Measurements from ENCODE around the gene LAMA5.

GRCh38 chr20:62386383-62387218 is 19.5 kb upstream of the LAMA5 start, which contains the start of gene RPS21:
- TF ChIP-seq, protein P1, sequence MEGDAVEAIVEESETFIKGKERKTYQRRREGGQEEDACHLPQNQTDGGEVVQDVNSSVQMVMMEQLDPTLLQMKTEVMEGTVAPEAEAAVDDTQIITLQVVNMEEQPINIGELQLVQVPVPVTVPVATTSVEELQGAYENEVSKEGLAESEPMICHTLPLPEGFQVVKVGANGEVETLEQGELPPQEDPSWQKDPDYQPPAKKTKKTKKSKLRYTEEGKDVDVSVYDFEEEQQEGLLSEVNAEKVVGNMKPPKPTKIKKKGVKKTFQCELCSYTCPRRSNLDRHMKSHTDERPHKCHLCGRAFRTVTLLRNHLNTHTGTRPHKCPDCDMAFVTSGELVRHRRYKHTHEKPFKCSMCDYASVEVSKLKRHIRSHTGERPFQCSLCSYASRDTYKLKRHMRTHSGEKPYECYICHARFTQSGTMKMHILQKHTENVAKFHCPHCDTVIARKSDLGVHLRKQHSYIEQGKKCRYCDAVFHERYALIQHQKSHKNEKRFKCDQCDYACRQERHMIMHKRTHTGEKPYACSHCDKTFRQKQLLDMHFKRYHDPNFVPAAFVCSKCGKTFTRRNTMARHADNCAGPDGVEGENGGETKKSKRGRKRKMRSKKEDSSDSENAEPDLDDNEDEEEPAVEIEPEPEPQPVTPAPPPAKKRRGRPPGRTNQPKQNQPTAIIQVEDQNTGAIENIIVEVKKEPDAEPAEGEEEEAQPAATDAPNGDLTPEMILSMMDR (optimal IDR thresholded peaks at IDR 0.05 in 1 of 3, IDR thresholded peaks at IDR 0.05 in 1 of 3, conservative IDR thresholded peaks at IDR 0.05 in 1 of 3; ENCODE audit: extremely low read depth in 1 of 3, insufficient read depth in 2 of 3, low read length in 3 of 3): no peak
- no peak for TF ChIP-seq EZH2 (IDR thresholded peaks at IDR 0.05; ENCODE audit: low read length)

Measured in keratinocyte (primary cell).